HepG2 (cell line): Measurements from ENCODE around the gene DMPK. TPM values are rescaled to one million over a fixed set of nuclear protein-coding genes. Genes with fewer than 3 reads are reported as not detected.
A peak's percentile ranks its signal among the peaks of the same experiment; 100 is the strongest.

ENCODE experiments used
- ELF3 ChIP-seq: IDR thresholded peaks from 2 replicates; pipeline ENCODE4 v1.6.1; 2016; ENCODE audit warnings: missing genetic modification reagents, missing compliant biosample characterization
- GPN1 ChIP-seq: sonication (generic); formaldehyde crosslinking; IDR thresholded peaks from 2 replicates; pipeline ENCODE4 v1.5.1; 2020; ENCODE audit warnings: missing genetic modification reagents, borderline replicate concordance
- KDM3A ChIP-seq: IDR thresholded peaks from 2 replicates; pipeline ENCODE4 v1.6.1; 2018; ENCODE audit warnings: low read depth, missing compliant biosample characterization
- MIER3 ChIP-seq: IDR thresholded peaks from 2 replicates; pipeline ENCODE4 v1.6.1; 2016; ENCODE audit warnings: missing compliant biosample characterization, borderline replicate concordance
- POLR2A ChIP-seq, 2 experiments: IDR thresholded peaks; 2 replicates each; pipeline ENCODE4 v1.6.1; 2011; ENCODE audit warnings: low read depth in 2 of 2, low read length in 2 of 2, mild to moderate bottlenecking in 1 of 2, moderate library complexity in 1 of 2; ENCODE audit not compliant: insufficient read depth in 1 of 2
- U2AF2 ChIP-seq: fragments of 200-400 bp; formaldehyde crosslinking; IDR thresholded peaks from 2 replicates; pipeline ENCODE4 v1.6.1; 2017; ENCODE audit warnings: low read depth, mild to moderate bottlenecking, low read length
- ZFAT ChIP-seq: sonication (generic); formaldehyde crosslinking; conservative IDR thresholded peaks from 2 replicates; pipeline ENCODE4 v1.8.1; 2023; ENCODE audit warnings: missing genetic modification reagents, inconsistent platforms
- ZFP36L2 ChIP-seq: sonication (generic); formaldehyde crosslinking; IDR thresholded peaks from 2 replicates; pipeline ENCODE4 v1.4.0; 2020; ENCODE audit warnings: missing genetic modification reagents
- ZIK1 ChIP-seq: sonication (generic); formaldehyde crosslinking; IDR thresholded peaks from 2 replicates; pipeline ENCODE4 v1.5.0; 2020; ENCODE audit warnings: mild to moderate bottlenecking, low read depth, missing genetic modification reagents, borderline replicate concordance
- ZNF468 ChIP-seq: sonication (generic); formaldehyde crosslinking; IDR thresholded peaks from 2 replicates; pipeline ENCODE4 v1.8.0; 2022; ENCODE audit warnings: mild to moderate bottlenecking, moderate library complexity, missing genetic modification reagents
- ZNF572 ChIP-seq: sonication (generic); formaldehyde crosslinking; IDR thresholded peaks from 2 replicates; pipeline ENCODE4 v1.5.1; 2020; ENCODE audit warnings: mild to moderate bottlenecking, missing genetic modification reagents
- ZNF605 ChIP-seq: sonication (generic); formaldehyde crosslinking; IDR thresholded peaks from 2 replicates; pipeline ENCODE4 v1.8.0; 2022; ENCODE audit warnings: mild to moderate bottlenecking, missing genetic modification reagents
- ZNF616 ChIP-seq: sonication (generic); formaldehyde crosslinking; IDR thresholded peaks from 2 replicates; pipeline ENCODE4 v1.5.0; 2020; ENCODE audit warnings: low read depth, mild to moderate bottlenecking, missing genetic modification reagents
- polyA plus RNA-seq, 8 experiments: library from polyadenylated mRNA; depleted of rRNA in 3 of 8; stranded (reverse) in 7 of 8; unstranded in 1 of 8; fragments of >200 nt; fragmentation: Illumina TruSeq in 4 of 8; extraction: Trizol in 4 of 8; gene quantifications; 2 replicates each; pipeline versions ENCODE4 v1.2.1 to v1.2.3, GENCODE V29; 2011 to 2016; ENCODE audit warnings: low read depth in 4 of 8, missing spikeins in 1 of 8, mixed read lengths in 1 of 8; ENCODE audit not compliant: insufficient read depth in 1 of 8
- total RNA-seq, 5 experiments: library from RNA; depleted of rRNA; stranded (reverse); fragments of >200 nt; fragmentation: Illumina TruSeq; extraction: Trizol; gene quantifications; 2 replicates each; pipeline ENCODE4 v1.2.3, GENCODE V29; 2016; ENCODE audit warnings: low read depth in 1 of 5
- TF ChIP-seq, protein P1 (sequence below): sonication (generic); formaldehyde crosslinking; IDR thresholded peaks from 2 replicates; pipeline ENCODE4 v1.9.0; 2021; ENCODE audit warnings: missing genetic modification reagents, borderline replicate concordance
- TF ChIP-seq, protein P2 (sequence below): sonication (generic); formaldehyde crosslinking; IDR thresholded peaks from 2 replicates; pipeline ENCODE4 v1.5.0; 2020; ENCODE audit warnings: missing genetic modification reagents, mild to moderate bottlenecking, borderline replicate concordance
- TF ChIP-seq, protein P3 (sequence below): sonication (generic); formaldehyde crosslinking; IDR thresholded peaks from 2 replicates; pipeline ENCODE4 v1.5.0; 2020; ENCODE audit warnings: mild to moderate bottlenecking, missing genetic modification reagents, moderate library complexity
- TF ChIP-seq, protein P4 (sequence below): sonication (generic); formaldehyde crosslinking; conservative IDR thresholded peaks from 2 replicates; pipeline ENCODE4 v1.4.0; 2020; ENCODE audit warnings: missing genetic modification reagents
- TF ChIP-seq, protein P5 (sequence below): sonication (generic); formaldehyde crosslinking; IDR thresholded peaks from 2 replicates; pipeline ENCODE4 v1.4.0; 2020; ENCODE audit warnings: missing genetic modification reagents

Gene DMPK
- total and polyA plus RNA-seq, 2 of the 13 experiments (the other 11 are each of a cell fraction or from before 2014, with no cell fraction given), result 5.3 to 8.8 TPM

DNA sequence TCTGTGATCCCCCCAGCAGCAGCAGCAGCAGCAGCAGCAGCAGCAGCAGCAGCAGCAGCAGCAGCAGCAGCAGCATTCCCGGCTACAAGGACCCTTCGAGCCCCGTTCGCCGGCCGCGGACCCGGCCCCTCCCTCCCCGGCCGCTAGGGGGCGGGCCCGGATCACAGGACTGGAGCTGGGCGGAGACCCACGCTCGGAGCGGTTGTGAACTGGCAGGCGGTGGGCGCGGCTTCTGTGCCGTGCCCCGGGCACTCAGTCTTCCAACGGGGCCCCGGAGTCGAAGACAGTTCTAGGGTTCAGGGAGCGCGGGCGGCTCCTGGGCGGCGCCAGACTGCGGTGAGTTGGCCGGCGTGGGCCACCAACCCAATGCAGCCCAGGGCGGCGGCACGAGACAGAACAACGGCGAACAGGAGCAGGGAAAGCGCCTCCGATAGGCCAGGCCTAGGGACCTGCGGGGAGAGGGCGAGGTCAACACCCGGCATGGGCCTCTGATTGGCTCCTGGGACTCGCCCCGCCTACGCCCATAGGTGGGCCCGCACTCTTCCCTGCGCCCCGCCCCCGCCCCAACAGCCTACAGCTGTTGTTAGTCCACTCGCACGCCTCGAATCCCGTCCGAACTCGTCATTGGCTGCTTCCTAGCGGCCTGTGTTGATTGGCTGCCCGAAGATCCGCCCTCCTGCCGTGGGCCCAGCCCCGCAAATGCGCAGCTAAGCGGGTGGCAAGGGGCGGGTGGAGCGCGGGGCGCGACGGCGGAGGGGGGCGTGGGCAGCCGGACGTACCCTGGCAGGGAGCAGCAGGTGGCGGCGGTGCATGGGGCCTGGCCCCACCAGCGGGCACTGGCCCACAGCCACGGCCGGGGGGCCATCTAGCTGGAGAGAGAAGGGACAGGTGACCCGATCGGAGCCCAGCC is 11.8 kb downstream of the DMPK start (continued):
- TF ChIP-seq, protein P1, sequence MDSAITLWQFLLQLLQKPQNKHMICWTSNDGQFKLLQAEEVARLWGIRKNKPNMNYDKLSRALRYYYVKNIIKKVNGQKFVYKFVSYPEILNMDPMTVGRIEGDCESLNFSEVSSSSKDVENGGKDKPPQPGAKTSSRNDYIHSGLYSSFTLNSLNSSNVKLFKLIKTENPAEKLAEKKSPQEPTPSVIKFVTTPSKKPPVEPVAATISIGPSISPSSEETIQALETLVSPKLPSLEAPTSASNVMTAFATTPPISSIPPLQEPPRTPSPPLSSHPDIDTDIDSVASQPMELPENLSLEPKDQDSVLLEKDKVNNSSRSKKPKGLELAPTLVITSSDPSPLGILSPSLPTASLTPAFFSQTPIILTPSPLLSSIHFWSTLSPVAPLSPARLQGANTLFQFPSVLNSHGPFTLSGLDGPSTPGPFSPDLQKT, result no peak
- TF ChIP-seq ZNF572 (CRISPR knock-in tag), result no peak
- no peak for TF ChIP-seq GPN1
- no peak for TF ChIP-seq ZFAT (CRISPR knock-in tag)
- TF ChIP-seq, protein P2, sequence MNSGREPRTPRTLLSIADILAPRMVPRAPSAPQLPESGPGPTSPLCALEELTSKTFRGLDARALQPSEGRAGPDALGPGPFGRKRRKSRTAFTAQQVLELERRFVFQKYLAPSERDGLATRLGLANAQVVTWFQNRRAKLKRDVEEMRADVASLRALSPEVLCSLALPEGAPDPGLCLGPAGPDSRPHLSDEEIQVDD, result 0 out of 2 replicates have a peak, but pooled peaks have one; percentile 44
- TF ChIP-seq MIER3, result peak; percentile 64; the same call in 1 of the 2 replicates
- TF ChIP-seq ZNF616 (CRISPR knock-in tag), result peak; percentile 61; the same call in 1 of the 2 replicates
- TF ChIP-seq, protein P3, sequence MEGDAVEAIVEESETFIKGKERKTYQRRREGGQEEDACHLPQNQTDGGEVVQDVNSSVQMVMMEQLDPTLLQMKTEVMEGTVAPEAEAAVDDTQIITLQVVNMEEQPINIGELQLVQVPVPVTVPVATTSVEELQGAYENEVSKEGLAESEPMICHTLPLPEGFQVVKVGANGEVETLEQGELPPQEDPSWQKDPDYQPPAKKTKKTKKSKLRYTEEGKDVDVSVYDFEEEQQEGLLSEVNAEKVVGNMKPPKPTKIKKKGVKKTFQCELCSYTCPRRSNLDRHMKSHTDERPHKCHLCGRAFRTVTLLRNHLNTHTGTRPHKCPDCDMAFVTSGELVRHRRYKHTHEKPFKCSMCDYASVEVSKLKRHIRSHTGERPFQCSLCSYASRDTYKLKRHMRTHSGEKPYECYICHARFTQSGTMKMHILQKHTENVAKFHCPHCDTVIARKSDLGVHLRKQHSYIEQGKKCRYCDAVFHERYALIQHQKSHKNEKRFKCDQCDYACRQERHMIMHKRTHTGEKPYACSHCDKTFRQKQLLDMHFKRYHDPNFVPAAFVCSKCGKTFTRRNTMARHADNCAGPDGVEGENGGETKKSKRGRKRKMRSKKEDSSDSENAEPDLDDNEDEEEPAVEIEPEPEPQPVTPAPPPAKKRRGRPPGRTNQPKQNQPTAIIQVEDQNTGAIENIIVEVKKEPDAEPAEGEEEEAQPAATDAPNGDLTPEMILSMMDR, result peak; percentile 94
- TF ChIP-seq U2AF2, result no peak
- TF ChIP-seq ZFP36L2 (CRISPR knock-in tag), result no peak
- TF ChIP-seq, protein P4, sequence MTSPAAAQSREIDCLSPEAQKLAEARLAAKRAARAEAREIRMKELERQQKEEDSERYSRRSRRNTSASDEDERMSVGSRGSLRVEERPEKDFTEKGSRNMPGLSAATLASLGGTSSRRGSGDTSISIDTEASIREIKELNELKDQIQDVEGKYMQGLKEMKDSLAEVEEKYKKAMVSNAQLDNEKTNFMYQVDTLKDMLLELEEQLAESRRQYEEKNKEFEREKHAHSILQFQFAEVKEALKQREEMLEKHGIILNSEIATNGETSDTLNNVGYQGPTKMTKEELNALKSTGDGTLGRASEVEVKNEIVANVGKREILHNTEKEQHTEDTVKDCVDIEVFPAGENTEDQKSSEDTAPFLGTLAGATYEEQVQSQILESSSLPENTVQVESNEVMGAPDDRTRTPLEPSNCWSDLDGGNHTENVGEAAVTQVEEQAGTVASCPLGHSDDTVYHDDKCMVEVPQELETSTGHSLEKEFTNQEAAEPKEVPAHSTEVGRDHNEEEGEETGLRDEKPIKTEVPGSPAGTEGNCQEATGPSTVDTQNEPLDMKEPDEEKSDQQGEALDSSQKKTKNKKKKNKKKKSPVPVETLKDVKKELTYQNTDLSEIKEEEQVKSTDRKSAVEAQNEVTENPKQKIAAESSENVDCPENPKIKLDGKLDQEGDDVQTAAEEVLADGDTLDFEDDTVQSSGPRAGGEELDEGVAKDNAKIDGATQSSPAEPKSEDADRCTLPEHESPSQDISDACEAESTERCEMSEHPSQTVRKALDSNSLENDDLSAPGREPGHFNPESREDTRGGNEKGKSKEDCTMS (CRISPR knock-in tag), result no peak
- TF ChIP-seq ZNF605, result peak; percentile 89
- TF ChIP-seq, protein P5, sequence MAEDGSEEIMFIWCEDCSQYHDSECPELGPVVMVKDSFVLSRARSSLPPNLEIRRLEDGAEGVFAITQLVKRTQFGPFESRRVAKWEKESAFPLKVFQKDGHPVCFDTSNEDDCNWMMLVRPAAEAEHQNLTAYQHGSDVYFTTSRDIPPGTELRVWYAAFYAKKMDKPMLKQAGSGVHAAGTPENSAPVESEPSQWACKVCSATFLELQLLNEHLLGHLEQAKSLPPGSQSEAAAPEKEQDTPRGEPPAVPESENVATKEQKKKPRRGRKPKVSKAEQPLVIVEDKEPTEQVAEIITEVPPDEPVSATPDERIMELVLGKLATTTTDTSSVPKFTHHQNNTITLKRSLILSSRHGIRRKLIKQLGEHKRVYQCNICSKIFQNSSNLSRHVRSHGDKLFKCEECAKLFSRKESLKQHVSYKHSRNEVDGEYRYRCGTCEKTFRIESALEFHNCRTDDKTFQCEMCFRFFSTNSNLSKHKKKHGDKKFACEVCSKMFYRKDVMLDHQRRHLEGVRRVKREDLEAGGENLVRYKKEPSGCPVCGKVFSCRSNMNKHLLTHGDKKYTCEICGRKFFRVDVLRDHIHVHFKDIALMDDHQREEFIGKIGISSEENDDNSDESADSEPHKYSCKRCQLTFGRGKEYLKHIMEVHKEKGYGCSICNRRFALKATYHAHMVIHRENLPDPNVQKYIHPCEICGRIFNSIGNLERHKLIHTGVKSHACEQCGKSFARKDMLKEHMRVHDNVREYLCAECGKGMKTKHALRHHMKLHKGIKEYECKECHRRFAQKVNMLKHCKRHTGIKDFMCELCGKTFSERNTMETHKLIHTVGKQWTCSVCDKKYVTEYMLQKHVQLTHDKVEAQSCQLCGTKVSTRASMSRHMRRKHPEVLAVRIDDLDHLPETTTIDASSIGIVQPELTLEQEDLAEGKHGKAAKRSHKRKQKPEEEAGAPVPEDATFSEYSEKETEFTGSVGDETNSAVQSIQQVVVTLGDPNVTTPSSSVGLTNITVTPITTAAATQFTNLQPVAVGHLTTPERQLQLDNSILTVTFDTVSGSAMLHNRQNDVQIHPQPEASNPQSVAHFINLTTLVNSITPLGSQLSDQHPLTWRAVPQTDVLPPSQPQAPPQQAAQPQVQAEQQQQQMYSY, result peak; percentile 51
- TF ChIP-seq ZIK1 (CRISPR knock-in tag), result peak; percentile 58; the same call in 1 of the 2 replicates
- peak; percentile 94 for TF ChIP-seq KDM3A (CRISPR knock-in tag)
- no peak for TF ChIP-seq ELF3 (CRISPR knock-in tag)
- TF ChIP-seq POLR2A (IDR thresholded peaks at IDR 0.05; ENCODE audit: insufficient read depth in 1 of 2, low read depth in 2 of 2, low read length in 2 of 2), result peak; percentile 38 to 76
- no peak for TF ChIP-seq ZNF468
